GM12891 (cell line): Measurements from ENCODE around the gene CENPN.

ENCODE experiments used
- POLR2A ChIP-seq: IDR thresholded peaks from 2 replicates; pipeline ENCODE4 v1.6.1; 2011; ENCODE audit warnings: low read depth, low read length, control low read depth
- POLR2AphosphoS5 ChIP-seq: IDR thresholded peaks from 2 replicates; pipeline ENCODE4 v1.6.1; 2011; ENCODE audit warnings: low read depth, low read length, control low read depth

DNA sequence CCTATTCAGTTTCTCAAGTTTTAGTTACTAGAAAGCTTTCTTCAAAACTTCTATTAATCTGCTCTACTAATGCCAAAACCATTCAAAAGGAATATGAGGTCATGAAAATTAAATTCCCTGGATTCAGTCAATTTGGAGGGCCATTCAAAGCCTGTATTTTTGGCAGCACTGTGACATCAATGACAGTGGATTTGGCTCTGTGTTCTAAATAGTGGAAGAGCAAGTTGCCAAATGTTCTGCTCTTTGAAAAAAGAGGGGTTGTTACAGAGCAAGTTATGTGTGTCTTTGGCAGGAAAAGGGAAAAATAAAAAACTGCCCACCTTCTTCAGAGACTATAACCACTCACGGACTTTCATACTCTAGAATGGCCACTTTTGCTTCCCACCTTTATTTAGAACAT lies 73.2 kb downstream of the CENPN start:
- TF ChIP-seq POLR2A, result no peak
- no peak for TF ChIP-seq POLR2AphosphoS5
